Stimulated activated CD8-positive, alpha-beta memory T cell treated with anti-CD3 and anti-CD28 coated beads, Interleukin-4, amount 100 ng/mL, for 24 hours (primary cell): ENCODE measurements around the gene NUDT15.
"Not testable (repeated sequence)": the region's sequence is repeated elsewhere in the genome, so short reads cannot be mapped to it uniquely, and the experiment has no call there.

Experiments used
- DNase-seq: peaks from one replicate; pipeline ENCODE4 v3.0.0-alpha.2; 2020; ENCODE audit warnings: low read depth

NUDT15 gene

GRCh38 chr13:48043789-48044503, 6.4 kb downstream of the NUDT15 start:
- DNase-seq: no peak

GRCh38 chr13:48050550-48050949, 13.0 kb downstream of the NUDT15 start:
- no peak for DNase-seq

- DNase-seq: no peak
These were observed 17.1 kb downstream of the NUDT15 start for GRCh38 chr13:48054601-48055000.

GRCh38 chr13:48055712-48056111, 18.2 kb downstream of the NUDT15 start:
- no peak for DNase-seq

GRCh38 chr13:48058536-48058935, 21.0 kb downstream of the NUDT15 start:
- DNase-seq: not testable (repeated sequence)

- not testable (repeated sequence) for DNase-seq
These were observed 22.4 kb downstream of the NUDT15 start for GRCh38 chr13:48059951-48060350.

GRCh38 chr13:48066310-48066989, 28.9 kb downstream of the NUDT15 start:
- DNase-seq: no peak

GRCh38 chr13:48068036-48068435, 30.5 kb downstream of the NUDT15 start:
- no peak for DNase-seq

- no peak for DNase-seq
These were observed 31.4 kb downstream of the NUDT15 start for GRCh38 chr13:48068952-48069351.

GRCh38 chr13:48069573-48069972, 32.0 kb downstream of the NUDT15 start:
- no peak for DNase-seq

GRCh38 chr13:48070942-48071341, 33.4 kb downstream of the NUDT15 start:
- no peak for DNase-seq

- no peak for DNase-seq
These were observed 34.8 kb downstream of the NUDT15 start for GRCh38 chr13:48072304-48072703.

GRCh38 chr13:48072787-48073186, 35.3 kb downstream of the NUDT15 start:
- no peak for DNase-seq

GRCh38 chr13:48074006-48074405, 36.5 kb downstream of the NUDT15 start:
- DNase-seq: no peak

- DNase-seq: no peak
These were observed 40.7 kb downstream of the NUDT15 start for GRCh38 chr13:48078251-48078656.

GRCh38 chr13:48081739-48082138, 44.2 kb downstream of the NUDT15 start:
- no peak for DNase-seq

GRCh38 chr13:48086272-48086671, 48.7 kb downstream of the NUDT15 start:
- no peak for DNase-seq

GRCh38 chr13:48093588-48093987, 56.1 kb downstream of the NUDT15 start:
- no peak for DNase-seq

- no peak for DNase-seq
These were observed 56.9 kb downstream of the NUDT15 start for GRCh38 chr13:48094404-48094780.

GRCh38 chr13:48094781-48095502, 57.4 kb downstream of the NUDT15 start, which contains the start of gene MED4:
TSS of gene MED4 (minus strand) at chr13:48095104. CDS start at chr13:48095078, 26 bp downstream.
- peak; percentile 95 for DNase-seq

- DNase-seq: no peak
These were observed 59.1 kb downstream of the NUDT15 start for GRCh38 chr13:48096670-48097069.
